Fibroblast of mammary gland (primary cell): ENCODE results near the gene NKIRAS2.

Source experiments
- DNase-seq: peaks from one replicate; pipeline ENCODE4 v3.0.0-alpha.2; 2010; ENCODE audit warnings: low read depth
- H3K4me3 ChIP-seq: 2 replicates; pipeline ENCODE4 v1.5.1; 2011; ENCODE audit warnings: low read depth, mild to moderate bottlenecking, low read length, moderate library complexity; ENCODE audit not compliant: control insufficient read depth
- TF ChIP-seq, protein P1 (sequence below): conservative IDR thresholded peaks from 2 replicates; pipeline ENCODE4 v1.5.1; 2011; ENCODE audit warnings: low read depth, low read length, inconsistent platforms; ENCODE audit not compliant: control insufficient read depth, insufficient read depth

NKIRAS2 gene

GRCh38 chr17:42055027-42055426, 35.1 kb downstream of the NKIRAS2 start:
- H3K4me3 ChIP-seq: no peak overlapping the region
- DNase-seq: no peak
- TF ChIP-seq, protein P1, sequence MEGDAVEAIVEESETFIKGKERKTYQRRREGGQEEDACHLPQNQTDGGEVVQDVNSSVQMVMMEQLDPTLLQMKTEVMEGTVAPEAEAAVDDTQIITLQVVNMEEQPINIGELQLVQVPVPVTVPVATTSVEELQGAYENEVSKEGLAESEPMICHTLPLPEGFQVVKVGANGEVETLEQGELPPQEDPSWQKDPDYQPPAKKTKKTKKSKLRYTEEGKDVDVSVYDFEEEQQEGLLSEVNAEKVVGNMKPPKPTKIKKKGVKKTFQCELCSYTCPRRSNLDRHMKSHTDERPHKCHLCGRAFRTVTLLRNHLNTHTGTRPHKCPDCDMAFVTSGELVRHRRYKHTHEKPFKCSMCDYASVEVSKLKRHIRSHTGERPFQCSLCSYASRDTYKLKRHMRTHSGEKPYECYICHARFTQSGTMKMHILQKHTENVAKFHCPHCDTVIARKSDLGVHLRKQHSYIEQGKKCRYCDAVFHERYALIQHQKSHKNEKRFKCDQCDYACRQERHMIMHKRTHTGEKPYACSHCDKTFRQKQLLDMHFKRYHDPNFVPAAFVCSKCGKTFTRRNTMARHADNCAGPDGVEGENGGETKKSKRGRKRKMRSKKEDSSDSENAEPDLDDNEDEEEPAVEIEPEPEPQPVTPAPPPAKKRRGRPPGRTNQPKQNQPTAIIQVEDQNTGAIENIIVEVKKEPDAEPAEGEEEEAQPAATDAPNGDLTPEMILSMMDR: no peak

GRCh38 chr17:42055496-42055895, 35.6 kb downstream of the NKIRAS2 start:
- DNase-seq: peak; percentile 28
- TF ChIP-seq, protein P1: no peak
- H3K4me3 ChIP-seq: no peak overlapping the region

DNA sequence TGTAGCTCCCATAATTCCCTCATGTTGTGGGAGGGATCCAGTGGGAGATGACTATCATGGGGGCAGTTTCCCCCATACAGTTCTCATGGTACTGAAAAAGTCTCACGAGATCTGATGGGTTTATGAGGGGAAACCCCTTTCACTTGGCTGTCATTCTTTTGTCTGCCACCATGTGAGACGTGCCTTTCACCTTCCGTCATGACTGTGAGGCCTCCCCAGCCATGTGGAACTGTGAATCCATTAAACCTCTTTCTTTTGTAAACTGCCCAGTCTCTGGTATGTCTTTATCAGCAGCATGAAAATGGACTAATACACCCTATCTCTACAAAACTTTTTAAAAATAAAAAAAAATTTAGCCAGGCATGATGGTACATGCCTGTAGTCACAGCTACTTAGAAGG, 36.7 kb downstream of the NKIRAS2 start:
- H3K4me3 ChIP-seq: no peak overlapping the region
- DNase-seq: no peak
- TF ChIP-seq, protein P1: no peak

GRCh38 chr17:42058063-42058462, 38.2 kb downstream of the NKIRAS2 start:
- no peak overlapping the region for H3K4me3 ChIP-seq
- TF ChIP-seq, protein P1: no peak
- DNase-seq: no peak

- H3K4me3 ChIP-seq: no peak overlapping the region
- DNase-seq: no peak
- TF ChIP-seq, protein P1: no peak
Observed at GRCh38 chr17:42059815-42060214, 39.9 kb downstream of the NKIRAS2 start.

DNA sequence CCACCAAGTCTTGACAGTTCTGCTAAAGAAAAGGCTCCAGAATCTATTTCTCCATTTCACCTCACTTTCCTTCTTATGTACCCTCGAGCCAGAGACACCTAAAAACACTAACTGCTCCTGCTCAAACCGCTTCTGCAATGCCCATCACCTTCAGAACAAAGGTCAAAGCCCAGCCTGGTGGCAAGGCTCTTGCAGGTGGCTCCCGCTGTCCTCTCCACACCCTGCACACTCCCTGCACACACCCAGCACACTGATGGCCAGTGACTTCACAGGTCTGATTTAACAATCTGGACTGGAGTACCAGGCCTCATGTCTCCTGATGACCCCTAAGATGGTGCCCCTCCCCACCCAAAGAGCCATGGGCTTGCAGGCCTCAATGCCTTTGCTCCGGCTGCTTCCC, 40.3 kb downstream of the NKIRAS2 start:
- TF ChIP-seq, protein P1: no peak
- H3K4me3 ChIP-seq: no peak overlapping the region
- no peak for DNase-seq
